HG03342 (cell line): ENCODE results near the gene GPR141.

Experiments used
- ATAC-seq: cut with Tn5 transposase; IDR thresholded peaks from one replicate; pipeline ENCODE4 v1.9.1; 2021; ENCODE audit warnings: mild to moderate bottlenecking, moderate library complexity; ENCODE audit not compliant: unreplicated experiment

Gene GPR141

GRCh38 chr7:37781156-37781555 is 97.6 kb downstream of the GPR141 start:
- ATAC-seq: no peak

DNA sequence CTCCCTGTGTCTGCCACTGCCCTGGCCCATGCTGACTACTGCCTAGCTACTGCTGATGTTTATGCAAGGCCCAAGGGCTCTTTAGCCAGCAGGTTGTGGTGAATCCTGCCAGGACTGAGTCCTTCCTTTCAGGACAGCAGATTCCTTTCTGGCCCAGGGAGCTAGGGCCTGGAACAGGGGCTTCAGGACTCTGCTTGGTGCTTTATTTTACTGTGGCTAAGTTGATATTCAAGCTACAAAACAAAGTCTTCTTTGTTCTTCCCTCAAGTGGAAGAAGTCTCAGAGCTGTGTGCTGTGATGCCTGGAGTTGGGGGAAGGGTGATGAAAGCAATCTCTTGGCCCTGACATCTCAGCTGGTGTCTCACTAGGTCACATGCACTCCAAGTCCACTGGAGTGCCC is 98.6 kb downstream of the GPR141 start:
- no peak for ATAC-seq

DNA sequence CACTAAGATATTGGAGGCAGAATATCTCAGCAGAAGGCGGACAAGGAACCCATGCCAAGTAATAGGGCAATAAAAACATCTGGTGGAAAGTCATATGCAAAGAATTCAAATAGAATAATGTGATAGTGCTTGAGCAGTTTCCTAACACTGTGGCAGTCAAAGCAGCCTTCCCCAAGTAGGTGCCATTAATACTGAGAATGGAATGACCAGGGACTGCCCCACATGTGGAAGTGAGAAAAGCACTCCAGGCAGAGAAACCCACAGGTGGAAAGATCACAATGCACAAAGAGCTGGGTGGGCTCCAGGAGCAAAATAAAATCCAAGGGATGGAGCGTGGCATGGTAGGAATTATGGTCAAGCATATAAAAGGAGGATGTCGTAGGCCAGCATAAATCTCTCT is 100.4 kb downstream of the GPR141 start:
- ATAC-seq: no peak

DNA sequence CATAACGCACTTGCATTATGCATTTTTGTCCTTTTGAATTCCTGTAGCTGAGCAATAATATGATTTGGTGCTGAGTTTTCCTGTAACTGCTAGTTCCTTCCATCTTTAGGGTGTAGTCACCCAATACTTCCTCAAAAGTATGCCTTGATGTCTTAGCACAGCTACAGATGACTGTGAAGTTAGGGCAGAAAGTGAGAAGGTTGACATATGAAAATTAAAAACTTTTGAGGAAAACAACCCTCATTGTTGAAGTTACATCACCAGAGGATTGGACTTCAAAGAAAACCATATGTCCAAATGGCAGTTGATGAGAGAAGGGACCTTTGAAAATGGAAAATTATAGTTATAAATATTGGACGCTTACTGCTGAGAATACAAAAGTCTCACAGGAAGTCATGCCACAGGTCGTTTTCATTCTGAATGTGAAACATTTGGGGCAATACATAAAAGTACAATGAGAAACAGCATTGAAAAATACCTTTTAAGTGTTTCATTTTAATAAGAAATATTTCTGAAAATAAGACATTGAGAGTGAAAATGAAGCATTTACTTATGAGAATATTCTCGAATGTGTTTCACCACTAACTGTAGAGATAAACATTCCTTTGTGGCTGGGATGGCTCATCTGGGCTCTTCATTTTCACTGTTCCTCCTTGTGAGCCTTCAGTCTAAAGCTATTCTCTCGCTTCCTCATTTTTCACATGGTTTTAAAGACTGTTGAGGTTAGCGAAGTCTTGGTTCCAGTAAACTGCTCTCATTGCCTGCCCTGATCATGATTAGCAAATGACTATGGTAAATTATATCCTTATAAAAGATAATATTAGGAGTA is 103.4 kb downstream of the GPR141 start:
- peak; percentile 88 for ATAC-seq
